GM21825 (cell line): ENCODE results near the gene EZR.
A peak's percentile ranks its signal among the peaks of the same experiment; 100 is the strongest.
"Not testable (repeated sequence)": the region's sequence is repeated elsewhere in the genome, so short reads cannot be mapped to it uniquely, and the experiment has no call there.

Source experiments
- ATAC-seq: cut with Tn5 transposase; IDR thresholded peaks from one replicate; pipeline ENCODE4 v1.9.1; 2021; ENCODE audit warnings: mild to moderate bottlenecking, moderate library complexity; ENCODE audit not compliant: unreplicated experiment

The EZR gene

DNA sequence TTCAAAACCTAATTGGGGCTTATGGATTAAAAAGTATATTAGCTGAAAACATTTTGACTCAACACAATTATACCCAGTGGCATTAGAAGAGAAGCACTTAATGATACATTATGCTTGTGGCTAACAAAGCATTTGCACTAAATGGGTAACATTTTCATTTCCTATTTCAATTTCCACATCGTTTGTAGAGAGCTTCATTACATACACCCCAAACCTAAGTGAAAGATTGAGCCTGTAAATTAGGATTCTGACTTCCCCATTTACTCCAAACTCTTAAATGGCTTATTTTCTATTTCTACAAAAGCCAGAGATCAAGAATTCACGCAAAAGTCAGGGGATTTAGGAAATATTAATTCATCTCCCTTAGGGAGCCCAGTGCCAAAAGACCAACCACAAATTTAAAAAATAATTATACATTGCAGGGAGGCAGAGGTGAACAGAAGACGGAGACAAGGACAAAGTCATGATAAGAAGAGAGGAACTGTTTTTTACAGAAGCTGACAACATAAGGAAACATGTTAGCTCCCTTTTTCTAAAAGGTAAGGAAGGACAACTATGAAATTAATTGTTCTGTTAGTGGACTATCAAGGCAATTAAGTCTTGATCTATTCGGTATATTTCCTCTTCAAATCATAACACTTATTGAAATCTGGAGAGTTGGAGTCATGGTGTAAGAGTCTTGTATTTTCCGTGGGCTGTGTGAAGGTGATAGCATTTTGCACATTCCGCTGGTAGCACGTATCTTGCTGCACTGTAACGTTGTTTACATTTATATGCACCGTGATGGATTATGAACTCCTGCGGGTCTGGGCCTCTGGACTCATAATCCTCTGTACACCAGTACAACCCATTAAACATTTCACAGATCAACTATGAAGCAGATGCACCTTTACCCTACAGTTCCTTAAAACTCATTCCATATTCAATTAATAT is 24.8 kb upstream of the EZR start:
- ATAC-seq = no peak

DNA sequence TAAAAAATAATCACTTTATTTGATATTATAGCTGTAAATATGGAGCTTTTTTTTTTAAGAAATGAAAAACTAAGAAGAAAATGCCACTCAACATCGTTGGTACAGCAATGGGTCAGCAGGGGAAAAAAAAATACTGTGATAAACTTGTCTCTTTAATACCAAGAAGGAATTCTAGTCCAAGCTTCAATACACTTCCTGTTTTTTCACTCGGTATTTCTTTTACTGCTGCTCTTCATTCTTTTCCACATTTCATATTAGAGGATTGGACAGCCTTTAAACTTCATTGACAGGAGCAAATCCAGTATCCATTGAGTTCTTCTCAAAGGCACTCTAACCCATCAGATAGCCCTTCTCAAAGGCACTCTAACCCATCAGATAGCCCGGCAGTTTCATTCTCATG is 22.2 kb upstream of the EZR start:
- no peak for ATAC-seq

- ATAC-seq = no peak
Observed at GRCh38 chr6:158840465-158840864, 21.3 kb upstream of the EZR start.

GRCh38 chr6:158839796-158840195 is 20.6 kb upstream of the EZR start:
- ATAC-seq = no peak

DNA sequence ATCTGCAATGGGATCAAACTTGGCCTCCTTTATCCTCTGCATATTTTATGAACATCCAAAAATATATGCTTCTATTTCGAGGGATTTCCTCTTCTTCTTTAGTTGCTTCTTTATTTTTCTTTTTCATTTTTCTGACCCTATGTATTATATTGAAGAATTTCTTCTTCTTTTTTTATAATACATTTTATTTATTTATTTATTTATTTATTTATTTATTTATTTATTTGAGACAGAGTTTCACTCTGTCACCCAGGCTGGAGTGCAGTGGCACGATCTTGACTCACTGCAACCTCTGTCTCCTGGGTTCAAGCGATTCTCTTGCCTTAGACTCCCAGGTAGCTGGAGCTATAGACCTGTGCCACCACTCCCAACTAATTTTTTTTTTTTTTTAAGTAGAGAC is 19.6 kb upstream of the EZR start:
- ATAC-seq = not testable (repeated sequence)

DNA sequence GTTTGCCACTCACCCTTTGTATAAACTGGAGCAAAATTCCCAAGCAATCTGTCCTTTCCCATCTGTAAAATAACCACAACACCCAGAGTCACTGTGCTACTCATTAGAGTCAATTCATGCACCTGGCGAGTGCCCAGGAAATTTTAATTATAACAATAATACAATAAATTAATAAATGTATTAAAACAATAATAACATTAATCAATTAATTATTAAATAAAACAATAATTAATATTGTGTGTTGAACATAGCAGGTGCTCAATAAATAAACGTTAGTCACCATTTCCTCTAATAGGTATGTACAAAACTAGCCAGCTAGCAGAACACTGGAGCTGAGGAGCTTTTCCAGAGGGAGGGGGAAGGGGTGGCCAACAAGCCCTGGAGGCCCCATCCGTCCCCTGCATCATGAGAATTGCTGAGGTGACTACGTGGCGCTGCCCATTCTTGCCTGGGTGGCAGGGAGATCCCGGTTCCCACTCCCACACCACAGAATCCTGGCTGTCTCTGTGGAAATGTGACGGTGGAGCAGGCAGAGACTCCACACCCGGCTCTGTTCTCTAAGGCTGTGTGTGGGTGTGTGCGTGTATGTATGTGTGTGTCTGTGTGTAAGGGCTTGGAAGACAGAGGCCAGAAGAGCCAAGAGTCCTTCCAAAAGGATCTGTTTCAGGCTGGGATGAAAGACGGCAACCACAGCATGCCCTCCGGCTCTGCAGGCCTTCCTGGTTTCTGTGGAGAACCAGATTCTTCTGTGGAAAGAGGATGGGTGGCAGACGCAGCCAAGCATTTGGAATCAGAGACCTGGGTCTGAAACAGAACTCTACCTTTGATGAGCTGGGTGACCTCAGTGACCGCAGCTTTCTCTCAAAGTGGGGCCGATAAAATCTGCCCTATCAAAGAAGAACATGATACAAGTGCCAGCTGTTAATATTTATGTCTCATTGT is 18.8 kb upstream of the EZR start:
- no peak for ATAC-seq

DNA sequence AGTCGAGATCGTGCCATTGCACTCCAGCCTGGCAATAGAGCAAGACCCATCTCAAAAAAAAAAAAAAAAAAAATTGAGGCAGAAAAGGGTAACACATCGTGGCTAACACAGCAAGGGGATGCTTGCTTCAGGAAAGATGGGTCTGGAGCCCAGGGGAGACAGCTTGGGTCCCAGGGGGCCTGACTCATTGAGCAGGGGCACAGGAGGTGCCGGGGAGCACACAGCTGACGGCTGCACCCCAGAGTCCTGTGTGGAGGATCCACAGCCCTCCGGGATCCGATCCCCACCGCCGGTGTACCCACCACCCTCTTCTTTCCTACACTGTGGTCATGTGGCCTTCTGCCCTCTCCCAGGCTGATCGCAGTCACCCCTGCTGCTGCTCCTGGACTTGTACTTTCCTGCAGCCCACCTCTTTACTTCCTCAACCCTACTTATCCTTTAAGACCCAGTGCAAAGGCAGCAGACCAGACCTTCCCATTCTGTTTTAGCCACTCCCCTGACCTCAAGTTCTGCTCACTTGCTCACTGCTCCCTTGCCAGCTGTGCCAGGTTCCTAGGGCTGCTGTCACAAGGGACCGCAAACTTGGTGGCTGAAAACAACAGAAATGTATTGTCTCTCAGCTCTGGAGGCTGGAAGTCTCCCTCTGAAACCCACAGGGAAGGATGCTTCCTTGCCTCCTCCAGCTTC is 17.6 kb upstream of the EZR start:
- ATAC-seq = no peak

GRCh38 chr6:158835616-158836221 is 16.6 kb upstream of the EZR start:
- no peak for ATAC-seq

DNA sequence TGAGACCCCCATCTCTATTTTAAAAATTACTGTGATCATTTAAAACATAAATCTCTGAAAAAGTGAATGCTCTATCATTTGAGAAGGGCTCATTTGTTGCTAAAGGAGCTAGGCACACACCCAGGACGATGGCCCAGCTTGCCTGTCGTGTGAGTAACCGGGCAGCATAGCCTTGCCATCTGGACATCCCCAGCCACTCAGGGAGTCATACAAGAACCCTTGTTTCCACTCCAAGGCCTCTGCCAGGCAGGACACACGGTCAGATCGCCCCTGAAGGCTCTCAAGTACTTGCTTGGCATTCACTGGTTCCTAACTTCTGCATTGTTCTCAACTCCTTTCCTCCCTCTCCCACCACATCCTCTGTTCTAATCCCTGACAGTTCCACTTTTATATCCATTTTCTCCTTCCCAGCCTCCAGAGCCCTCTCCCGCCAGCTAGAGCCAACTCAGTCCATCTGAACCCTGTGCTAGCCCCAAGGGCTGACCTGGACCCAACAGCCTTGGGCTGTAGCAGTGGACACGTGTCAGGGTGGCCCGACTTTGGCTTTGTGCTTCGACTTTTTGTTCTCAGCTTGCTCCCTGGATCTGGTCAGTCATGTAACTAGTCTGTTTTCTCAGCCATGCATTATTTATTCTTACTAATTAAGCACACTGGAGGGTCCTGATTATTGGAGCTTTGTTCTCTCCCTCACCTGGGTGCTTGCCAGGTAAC is 15.7 kb upstream of the EZR start:
- no peak for ATAC-seq

- not testable (repeated sequence) for ATAC-seq
Observed at GRCh38 chr6:158832807-158833206, 13.6 kb upstream of the EZR start.

DNA sequence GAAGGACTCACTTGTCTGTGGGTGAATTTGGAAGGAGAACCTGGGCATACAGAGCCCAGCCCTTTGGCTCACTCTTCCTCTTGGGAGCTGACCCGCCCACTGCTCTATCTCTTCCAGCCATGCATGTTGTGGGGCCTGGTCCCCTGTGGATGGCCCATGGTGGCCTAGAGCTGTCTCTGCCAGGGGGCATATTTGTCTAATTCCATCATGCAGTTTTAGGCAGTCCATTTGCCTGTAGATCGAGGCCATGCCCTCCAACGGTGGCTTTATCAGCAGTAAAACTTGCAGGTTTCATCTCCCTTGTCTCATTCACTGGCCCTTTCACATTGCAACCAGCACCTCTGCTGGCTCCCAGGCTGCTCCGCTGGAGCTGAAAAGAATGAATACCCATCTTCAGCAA is 12.9 kb upstream of the EZR start:
- ATAC-seq = no peak

DNA sequence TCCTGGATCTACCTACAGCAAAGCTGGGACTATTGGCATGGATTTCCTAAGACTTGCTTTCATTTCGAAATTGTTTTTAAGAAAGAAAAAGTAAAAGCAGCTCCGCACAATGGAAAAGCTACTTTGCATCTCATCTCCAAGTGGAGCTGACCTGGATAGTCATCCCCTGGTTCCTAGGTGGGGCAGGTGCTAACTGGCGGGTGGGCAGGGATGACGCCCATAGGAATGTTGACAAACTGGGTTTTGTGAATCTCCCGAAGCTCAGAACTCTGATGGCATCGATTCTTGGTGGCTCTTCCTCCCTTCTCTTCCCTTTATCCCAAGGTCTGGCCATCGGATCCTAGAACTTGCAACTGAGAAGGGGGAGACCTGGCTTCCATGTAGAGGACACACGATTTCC is 12.4 kb upstream of the EZR start:
- no peak for ATAC-seq

DNA sequence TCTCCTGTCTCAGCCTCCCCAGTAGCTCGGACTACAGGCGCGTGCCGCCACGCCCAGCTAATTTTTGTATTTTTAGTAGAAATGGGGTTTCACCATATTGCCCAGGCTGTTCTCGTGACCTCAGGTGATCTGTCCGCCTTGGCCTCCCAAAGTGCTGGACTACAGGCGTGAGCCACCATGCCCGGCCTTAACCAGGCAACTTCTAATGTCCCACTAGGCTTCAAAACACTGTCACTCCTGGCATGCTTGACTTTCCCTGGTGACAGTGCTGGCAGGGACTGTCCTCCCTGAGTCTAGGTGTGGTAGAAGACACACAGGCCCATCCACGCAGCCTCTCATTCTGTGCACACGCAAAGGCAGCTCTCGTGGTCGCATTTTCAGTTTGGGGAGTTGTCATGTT is 11.6 kb upstream of the EZR start:
- ATAC-seq = no peak

DNA sequence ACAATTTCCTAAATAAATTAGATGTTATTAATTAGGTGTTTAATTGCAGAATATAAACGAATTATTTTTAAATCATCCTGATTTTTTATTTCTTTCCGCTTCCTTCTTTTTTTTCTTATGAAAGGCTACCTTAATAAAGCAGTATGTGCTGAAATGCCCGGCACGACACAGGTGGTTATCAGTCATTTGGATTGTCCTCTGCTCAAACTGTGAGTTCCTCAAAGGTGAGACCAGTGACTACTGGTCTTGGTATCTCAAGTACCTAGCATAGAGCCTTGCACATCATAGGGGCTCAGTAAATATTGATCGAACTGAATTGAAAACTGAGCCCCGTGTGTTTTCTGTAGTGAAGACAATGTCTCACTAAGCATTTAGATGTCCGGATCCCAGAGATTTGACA is 9.6 kb upstream of the EZR start:
- ATAC-seq = no peak

DNA sequence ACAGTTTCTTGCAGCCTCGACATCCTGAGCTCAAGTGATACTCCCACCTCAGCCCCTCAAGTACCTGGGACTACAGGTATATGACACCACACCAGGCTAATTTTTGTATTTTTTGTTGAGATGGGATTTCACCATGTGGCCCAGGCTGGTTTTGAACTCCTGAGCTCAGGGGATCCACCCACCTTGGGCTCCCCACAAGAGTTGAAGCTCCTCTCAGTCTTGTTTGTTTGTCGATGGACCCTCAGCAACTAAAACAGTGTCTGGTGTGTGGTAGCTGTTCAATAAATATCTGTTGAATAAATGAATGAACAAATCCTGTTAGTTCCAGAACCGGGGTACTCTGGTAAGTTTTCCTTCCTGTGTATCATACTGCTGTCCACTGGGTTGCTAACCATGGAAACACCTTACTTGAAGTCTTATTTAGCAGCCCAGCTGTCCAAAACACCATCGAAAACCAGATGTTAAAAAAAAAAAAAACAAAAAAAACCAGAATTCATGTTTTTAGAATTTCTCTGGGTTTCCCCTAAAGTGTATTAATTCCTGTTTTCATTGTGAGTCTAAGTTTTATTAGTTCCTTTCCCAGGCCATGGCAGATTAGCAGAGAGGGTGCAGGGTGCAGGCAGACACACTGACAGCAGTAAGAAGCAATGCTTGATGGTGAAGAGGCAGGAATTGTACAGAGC is 7.8 kb upstream of the EZR start:
- ATAC-seq = peak; percentile 58

DNA sequence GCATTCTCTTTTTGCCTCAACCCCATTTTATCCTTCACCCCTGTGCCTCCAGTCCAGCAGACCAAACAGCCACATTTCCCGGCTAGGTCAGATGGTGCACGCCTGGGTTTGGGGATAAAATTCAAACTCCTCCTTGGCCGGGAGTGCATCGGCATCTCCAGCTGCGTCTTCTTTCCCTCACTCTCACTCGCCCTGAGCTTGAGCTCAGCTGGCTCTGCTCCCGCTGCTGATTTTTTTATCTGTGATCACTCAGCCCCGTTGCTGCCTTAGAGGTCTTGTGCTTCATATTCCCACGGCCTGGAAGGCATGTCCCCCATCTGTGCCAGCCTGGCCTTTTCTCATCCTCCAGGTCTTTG is 6.8 kb upstream of the EZR start:
- no peak for ATAC-seq

- no peak for ATAC-seq
Observed at GRCh38 chr6:158825038-158825950, 6.1 kb upstream of the EZR start.

GRCh38 chr6:158823616-158824015 is 4.4 kb upstream of the EZR start:
- not testable (repeated sequence) for ATAC-seq
